HepG2 (cell line): ENCODE results near the gene DDX59. TPM values are rescaled to one million over a fixed set of nuclear protein-coding genes. Genes with fewer than 3 reads are reported as not detected.
A peak's percentile ranks its signal among the peaks of the same experiment; 100 is the strongest.

Experiments used
- PHF20 ChIP-seq: sonication (generic); formaldehyde crosslinking; IDR thresholded peaks from 2 replicates; pipeline ENCODE4 v1.5.0; 2020; ENCODE audit warnings: mild to moderate bottlenecking, missing genetic modification reagents
- SIX1 ChIP-seq: sonication (generic); formaldehyde crosslinking; IDR thresholded peaks from 2 replicates; pipeline ENCODE4 v1.4.0; 2020; ENCODE audit warnings: missing genetic modification reagents, borderline replicate concordance
- TOE1 ChIP-seq: sonication (generic); formaldehyde crosslinking; IDR thresholded peaks from 2 replicates; pipeline ENCODE4 v1.4.0; 2020; ENCODE audit warnings: mild to moderate bottlenecking, missing genetic modification reagents
- XBP1 ChIP-seq: sonication (generic); formaldehyde crosslinking; IDR thresholded peaks from 2 replicates; pipeline ENCODE4 v1.5.0; 2020; ENCODE audit warnings: missing genetic modification reagents
- ZBTB44 ChIP-seq: sonication (generic); formaldehyde crosslinking; IDR thresholded peaks from 2 replicates; pipeline ENCODE4 v1.4.0; 2020; ENCODE audit warnings: missing genetic modification reagents
- ZNF276 ChIP-seq: sonication (generic); formaldehyde crosslinking; IDR thresholded peaks from 2 replicates; pipeline ENCODE4 v1.4.0; 2020; ENCODE audit warnings: mild to moderate bottlenecking, low read depth, missing genetic modification reagents
- ZNF318 ChIP-seq: sonication (generic); formaldehyde crosslinking; IDR thresholded peaks from 2 replicates; pipeline ENCODE4 v1.4.0; 2020; ENCODE audit warnings: mild to moderate bottlenecking, missing genetic modification reagents
- ZNF501 ChIP-seq: sonication (generic); formaldehyde crosslinking; IDR thresholded peaks from 2 replicates; pipeline ENCODE4 v1.5.1; 2020; ENCODE audit warnings: mild to moderate bottlenecking, moderate library complexity, missing genetic modification reagents
- polyA plus RNA-seq, 8 experiments: library from polyadenylated mRNA; depleted of rRNA in 3 of 8; stranded (reverse) in 7 of 8; unstranded in 1 of 8; fragments of >200 nt; fragmentation: Illumina TruSeq in 4 of 8; extraction: Trizol in 4 of 8; gene quantifications; 2 replicates each; pipeline versions ENCODE4 v1.2.1 to v1.2.3, GENCODE V29; 2011 to 2016; ENCODE audit warnings: low read depth in 4 of 8, missing spikeins in 1 of 8, mixed read lengths in 1 of 8; ENCODE audit not compliant: insufficient read depth in 1 of 8
- total RNA-seq, 5 experiments: library from RNA; depleted of rRNA; stranded (reverse); fragments of >200 nt; fragmentation: Illumina TruSeq; extraction: Trizol; gene quantifications; 2 replicates each; pipeline ENCODE4 v1.2.3, GENCODE V29; 2016; ENCODE audit warnings: low read depth in 1 of 5

The DDX59 gene
- total and polyA plus RNA-seq, 2 of the 13 experiments (the other 11 are each of a cell fraction or from before 2014, with no cell fraction given), result 12.1 to 14.8 TPM

GRCh38 chr1:200669314-200670241 is at the start of gene DDX59 (continued):
- TF ChIP-seq TOE1 (CRISPR knock-in tag) (no peak), SIX1 (CRISPR knock-in tag) (no peak; the same call in 1 of the 2 replicates), XBP1 (CRISPR knock-in tag) (no peak), ZBTB44 (0 out of 2 replicates have a peak, but pooled peaks have one; percentile 62), PHF20 (CRISPR knock-in tag) (peak; percentile 77), ZNF276 (CRISPR knock-in tag) (0 out of 2 replicates have a peak, but pooled peaks have one; percentile 43), ZNF318 (no peak), ZNF501 (CRISPR knock-in tag) (peak; percentile 92)
